ENCODE results near the gene PRUNE2.

Gene PRUNE2

DNA sequence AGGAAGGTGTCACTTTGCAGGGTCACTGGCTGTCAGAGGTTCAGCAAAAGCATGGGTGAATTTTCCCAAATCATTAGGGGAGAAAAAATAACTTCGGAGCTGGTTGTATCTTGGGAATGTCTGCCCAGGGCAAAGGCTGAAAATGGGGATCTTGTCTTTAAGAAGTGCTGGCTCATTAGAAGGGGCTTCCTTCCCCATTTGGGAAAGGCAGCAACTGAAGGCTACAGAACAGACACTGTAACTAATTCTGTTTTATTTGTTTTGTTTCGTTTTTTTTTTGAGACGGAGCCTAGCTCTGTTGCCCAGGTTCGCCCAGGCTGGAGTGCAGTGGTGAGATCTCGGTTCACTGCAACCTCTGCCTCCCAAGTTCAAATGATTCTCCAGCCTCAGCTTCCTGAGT lies 212.0 kb downstream of the PRUNE2 start:
- no peaks in the 10 kb centered on the region for H3K36me3 ChIP-seq (ENCODE audit: control insufficient read depth, low read length)
- H3K27ac ChIP-seq (ENCODE audit: low read depth, low read length), result no peak overlapping the region
- H3K4me1 ChIP-seq (ENCODE audit: control insufficient read depth, low read length), result peaks cover 8% of the 10 kb centered on the region
- no peaks in the 10 kb centered on the region for H3K9me2 ChIP-seq (replicated peaks; ENCODE audit: control insufficient read depth, low read length)
- no peak overlapping the region for H3K4me2 ChIP-seq (ENCODE audit: low read length)
- H3K27me3 ChIP-seq (ENCODE audit: control insufficient read depth, low read length), result peaks cover 38% of the 10 kb centered on the region
- TF ChIP-seq CTCF (IDR thresholded peaks at IDR 0.05; ENCODE audit: low read depth, low read length, poor library complexity, severe bottlenecking) (no peak), EZH2phosphoT487 (IDR thresholded peaks at IDR 0.05; ENCODE audit: borderline replicate concordance, low read length) (no peak)
- H3K9me3 ChIP-seq (ENCODE audit: control insufficient read depth, insufficient read depth, low read length), result no peaks in the 10 kb centered on the region
- H4K20me1 ChIP-seq (ENCODE audit: control insufficient read depth, insufficient read depth, low read depth, low read length), result no peaks in the 10 kb centered on the region
- H3F3A ChIP-seq (ENCODE audit: control insufficient read depth, insufficient read depth), result no peaks in the 10 kb centered on the region
- H3K79me2 ChIP-seq (ENCODE audit: control insufficient read depth, low read length), result no peaks in the 10 kb centered on the region
- H3K4me3 ChIP-seq (ENCODE audit: low read length), result no peak overlapping the region

GRCh38 chr9:76692458-76693129 lies 213.3 kb downstream of the PRUNE2 start:
- H3K4me2 ChIP-seq (ENCODE audit: low read length), result peak overlapping the region; percentile 55
- H3K9me2 ChIP-seq (replicated peaks; ENCODE audit: control insufficient read depth, low read length), result no peaks in the 10 kb centered on the region
- TF ChIP-seq CTCF (IDR thresholded peaks at IDR 0.05; ENCODE audit: low read depth, low read length, poor library complexity, severe bottlenecking) (no peak), EZH2phosphoT487 (IDR thresholded peaks at IDR 0.05; ENCODE audit: borderline replicate concordance, low read length) (no peak)

DNA sequence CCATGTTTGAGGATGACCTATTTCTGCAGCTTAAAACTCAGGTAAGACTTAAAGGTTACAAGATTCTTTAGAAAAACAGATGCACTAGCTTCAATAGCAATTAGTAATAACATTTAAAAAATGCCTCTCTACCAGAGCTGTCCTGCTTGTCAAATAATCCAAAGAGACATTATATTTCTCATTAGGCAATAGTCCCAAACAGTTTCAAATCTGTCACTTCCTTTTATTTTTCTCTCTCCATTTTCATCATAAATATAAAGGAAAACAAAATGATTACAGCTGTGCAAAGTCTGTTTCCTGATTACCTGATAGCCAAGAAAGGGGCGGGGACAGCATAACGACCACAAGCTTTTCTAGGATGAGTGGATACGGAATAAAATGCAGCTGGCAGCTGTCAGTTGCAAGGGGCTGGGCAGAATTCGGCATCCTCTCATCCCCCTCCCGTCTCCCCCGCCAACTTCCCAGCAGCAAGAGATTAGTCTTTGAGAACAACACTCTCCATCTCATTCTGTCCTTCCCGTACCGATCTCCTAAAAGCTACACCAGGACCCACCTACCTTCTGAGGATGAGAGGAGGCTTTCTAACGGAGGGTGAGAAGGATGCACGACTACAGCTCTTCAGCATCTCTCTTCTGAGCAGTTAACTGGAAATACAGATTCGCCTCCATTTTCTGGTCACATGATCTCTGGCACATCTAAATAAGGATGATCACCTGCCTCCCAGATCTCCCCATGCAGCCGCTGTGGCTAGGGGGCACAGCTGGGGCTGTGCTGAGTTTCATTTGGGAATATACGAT lies 214.2 kb downstream of the PRUNE2 start:
- Histone ChIP-seq H3K4me1 (ENCODE audit: control insufficient read depth, low read length) (peaks cover 8% of the 10 kb centered on the region), H3K9me2 (replicated peaks; ENCODE audit: control insufficient read depth, low read length) (no peaks in the 10 kb centered on the region), H3K27me3 (ENCODE audit: control insufficient read depth, low read length) (peaks cover 50% of the 10 kb centered on the region), H4K20me1 (ENCODE audit: control insufficient read depth, insufficient read depth, low read depth, low read length) (no peaks in the 10 kb centered on the region), H3K27ac (ENCODE audit: low read depth, low read length) (no peak overlapping the region), H3K36me3 (ENCODE audit: control insufficient read depth, low read length) (no peaks in the 10 kb centered on the region), H3K79me2 (ENCODE audit: control insufficient read depth, low read length) (no peaks in the 10 kb centered on the region), H3K9me3 (ENCODE audit: control insufficient read depth, insufficient read depth, low read length) (no peaks in the 10 kb centered on the region), H3K4me2 (ENCODE audit: low read length) (peak overlapping the region; percentile 55), H3F3A (ENCODE audit: control insufficient read depth, insufficient read depth) (no peaks in the 10 kb centered on the region), H3K4me3 (ENCODE audit: low read length) (peak overlapping the region; percentile 56)
- TF ChIP-seq EZH2phosphoT487 (IDR thresholded peaks at IDR 0.05; ENCODE audit: borderline replicate concordance, low read length) (no peak), CTCF (IDR thresholded peaks at IDR 0.05; ENCODE audit: low read depth, low read length, poor library complexity, severe bottlenecking) (no peak)

More at GRCh38 chr9:76692458-76693129, 213.3 kb downstream of the PRUNE2 start:
- no peaks in the 10 kb centered on the region for H3K36me3 ChIP-seq (ENCODE audit: control insufficient read depth, low read length)
- no peaks in the 10 kb centered on the region for H3K79me2 ChIP-seq (ENCODE audit: control insufficient read depth, low read length)
- H3K27me3 ChIP-seq (ENCODE audit: control insufficient read depth, low read length), result peaks cover 45% of the 10 kb centered on the region
- H3K9me3 ChIP-seq (ENCODE audit: control insufficient read depth, insufficient read depth, low read length), result no peaks in the 10 kb centered on the region
- H3K27ac ChIP-seq (ENCODE audit: low read depth, low read length), result no peak overlapping the region
- H3F3A ChIP-seq (ENCODE audit: control insufficient read depth, insufficient read depth), result no peaks in the 10 kb centered on the region
- H4K20me1 ChIP-seq (ENCODE audit: control insufficient read depth, insufficient read depth, low read depth, low read length), result no peaks in the 10 kb centered on the region
- H3K4me3 ChIP-seq (ENCODE audit: low read length), result peak overlapping the region; percentile 56; the same call in 1 of the 2 replicates
- H3K4me1 ChIP-seq (ENCODE audit: control insufficient read depth, low read length), result peaks cover 8% of the 10 kb centered on the region
